ENCODE measurements around the gene MEF2B.

MEF2B gene

GRCh38 chr19:19096641-19097627, 73.1 kb downstream of the MEF2B start:
- DNase-seq = no peak

DNA sequence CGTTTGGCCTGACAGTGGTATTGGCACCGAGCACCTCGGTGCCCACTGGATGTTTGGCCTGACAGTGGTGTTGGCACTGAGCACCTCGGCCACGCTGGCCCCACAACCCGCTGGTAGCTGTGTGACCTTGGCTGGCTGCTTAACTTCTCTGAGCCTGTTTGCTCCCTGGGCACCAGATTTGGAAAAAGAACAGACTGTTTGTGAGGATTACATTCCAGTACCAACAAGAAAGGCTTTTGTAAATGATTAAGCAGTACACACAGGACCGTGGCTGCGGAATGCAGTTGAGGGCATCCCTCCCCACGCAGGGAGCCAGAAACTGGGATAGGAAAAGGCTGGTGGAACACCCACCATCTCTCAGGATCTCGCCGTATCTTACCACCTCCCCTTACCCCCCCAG, 74.4 kb downstream of the MEF2B start:
- DNase-seq = no peak

Measured in NCI-H2029 (cell line).